Measurements from ENCODE around the gene PGBD5. TPM values are rescaled to one million over a fixed set of nuclear protein-coding genes. Genes with fewer than 3 reads are reported as not detected.
A peak's percentile ranks its signal among the peaks of the same experiment; 100 is the strongest.
"Not testable (repeated sequence)": the region's sequence is repeated elsewhere in the genome, so short reads cannot be mapped to it uniquely, and the experiment has no call there.

The PGBD5 gene
- polyA plus RNA-seq, 1 of the 3 experiments (the other 2 are of a cell fraction): 0.15 TPM

GRCh38 chr1:230421481-230421880, 4.7 kb downstream of the PGBD5 start:
- Histone ChIP-seq H3K9me3 (no peaks in the 10 kb centered on the region), H3K9ac (no peak overlapping the region), H3K4me3 (ENCODE audit: low read depth in 2 of 2, low read length in 1 of 2) (no peak overlapping the region), H3K4me1 (ENCODE audit: control insufficient read depth in 1 of 2, insufficient read depth in 2 of 2, low read depth in 1 of 2, low read length in 1 of 2) (peaks cover 0 to 37% of the 10 kb centered on the region in 2 experiments; a peak in 2 of 4 replicates), H3K79me2 (ENCODE audit: insufficient read depth) (no peaks in the 10 kb centered on the region), H2AFZ (ENCODE audit: low read depth) (no peak overlapping the region), H4K20me1 (ENCODE audit: insufficient read depth) (no peaks in the 10 kb centered on the region), H3K4me2 (no peak overlapping the region), H3K9me2 (no peaks in the 10 kb centered on the region), H3K36me3 (replicated peaks in 1 of 2; ENCODE audit: control insufficient read depth in 1 of 2, insufficient read depth in 2 of 2, low read length in 1 of 2) (no peaks in the 10 kb centered on the region), H3F3A (replicated peaks; ENCODE audit: insufficient read depth) (no peaks in the 10 kb centered on the region), H3K27me3 (ENCODE audit: insufficient read depth) (peaks cover 33% of the 10 kb centered on the region), H3K27ac (ENCODE audit: low read depth in 2 of 2, low read length in 1 of 2) (no peak overlapping the region)
- ChIA-PET CTCF (interaction anchor here (0.6 kb wide), 1 partner anchor 45 kb away, joined by 3 read pairs; no protein-coding TSS in a partner anchor), POLR2A (no interaction called here)
- WGBS (ENCODE audit: low lambda C conversion rate): 15% methylated on average over 1 of the region's 1 CpG
- no peak for TF ChIP-seq CTCF (IDR thresholded peaks at IDR 0.05)
- DNase-seq: no peak

- not testable (repeated sequence) for DNase-seq; H3K36me3 ChIP-seq (replicated peaks in 1 of 2; ENCODE audit: control insufficient read depth in 1 of 2, insufficient read depth in 2 of 2, low read length in 1 of 2)
Observed at GRCh38 chr1:230420372-230420771, 5.8 kb downstream of the PGBD5 start.

GRCh38 chr1:230416430-230416829, 9.7 kb downstream of the PGBD5 start:
- H3K4me3 ChIP-seq (ENCODE audit: low read depth in 2 of 2, low read length in 1 of 2): no peak overlapping the region
- H3K4me2 ChIP-seq: no peak overlapping the region
- no peaks in the 10 kb centered on the region for H3K9me3 ChIP-seq
- no peaks in the 10 kb centered on the region for H4K20me1 ChIP-seq (ENCODE audit: insufficient read depth)
- no peaks in the 10 kb centered on the region for H3K79me2 ChIP-seq (ENCODE audit: insufficient read depth)
- peaks cover 0 to 32% of the 10 kb centered on the region in 2 experiments; a peak in 2 of 4 replicates for H3K4me1 ChIP-seq (ENCODE audit: control insufficient read depth in 1 of 2, insufficient read depth in 2 of 2, low read depth in 1 of 2, low read length in 1 of 2)
- CTCF ChIA-PET: interaction anchor here (1.5 to 1.6 kb wide), 2 partner anchors 8 to 28 kb away, joined by 3 to 5 read pairs; no protein-coding TSS in a partner anchor
- TF ChIP-seq TCF12 (IDR thresholded peaks at IDR 0.05) (no peak), PBX3 (IDR thresholded peaks at IDR 0.05) (no peak), USF1 (IDR thresholded peaks at IDR 0.05; ENCODE audit: borderline replicate concordance, low read depth) (no peak), REST (IDR thresholded peaks at IDR 0.05; ENCODE audit: low read depth, low read length) (no peak), CHD2 (IDR thresholded peaks at IDR 0.05; ENCODE audit: low read length, partially characterized antibody) (no peak), POLR2AphosphoS5 (IDR thresholded peaks at IDR 0.05; ENCODE audit: low read depth, low read length) (no peak), MAX (IDR thresholded peaks at IDR 0.05; ENCODE audit: low read depth) (no peak)
- H3K27me3 ChIP-seq (ENCODE audit: insufficient read depth): no peaks in the 10 kb centered on the region
- no peak for DNase-seq
- no peaks in the 10 kb centered on the region for H3K36me3 ChIP-seq (replicated peaks in 1 of 2; ENCODE audit: control insufficient read depth in 1 of 2, insufficient read depth in 2 of 2, low read length in 1 of 2)
- H2AFZ ChIP-seq (ENCODE audit: low read depth): no peak overlapping the region
- WGBS (ENCODE audit: low lambda C conversion rate): 44% methylated on average over 7 of the region's 7 CpGs
- no peaks in the 10 kb centered on the region for H3F3A ChIP-seq (replicated peaks; ENCODE audit: insufficient read depth)
- POLR2A ChIA-PET: interaction anchor here (0.6 kb wide), 1 partner anchor 63 kb away, joined by 3 read pairs; no protein-coding TSS in a partner anchor
- no peaks in the 10 kb centered on the region for H3K9me2 ChIP-seq
- H3K9ac ChIP-seq: no peak overlapping the region
- peak overlapping the region in 1 of 2 experiments; percentile 91; a peak in 1 of 4 replicates for H3K27ac ChIP-seq (ENCODE audit: low read depth in 2 of 2, low read length in 1 of 2)

More at GRCh38 chr1:230420372-230420771, 5.8 kb downstream of the PGBD5 start:
- H3K4me2 ChIP-seq; H3K9me2 ChIP-seq; H3K9me3 ChIP-seq; H3F3A ChIP-seq (replicated peaks; ENCODE audit: insufficient read depth); CTCF ChIA-PET; H3K27ac ChIP-seq (ENCODE audit: low read depth in 2 of 2, low read length in 1 of 2); H3K79me2 ChIP-seq (ENCODE audit: insufficient read depth); H3K4me3 ChIP-seq (ENCODE audit: low read depth in 2 of 2, low read length in 1 of 2); H4K20me1 ChIP-seq (ENCODE audit: insufficient read depth); H3K9ac ChIP-seq; H2AFZ ChIP-seq (ENCODE audit: low read depth); POLR2A ChIA-PET: not testable (repeated sequence)
- Histone ChIP-seq H3K27me3 (ENCODE audit: insufficient read depth) (peaks cover 32% of the 10 kb centered on the region), H3K4me1 (ENCODE audit: control insufficient read depth in 1 of 2, insufficient read depth in 2 of 2, low read depth in 1 of 2, low read length in 1 of 2) (peaks cover 0 to 47% of the 10 kb centered on the region in 2 experiments; a peak in 2 of 4 replicates)
- 9% methylated on average over 2 of the region's 2 CpGs for WGBS (ENCODE audit: low lambda C conversion rate)

Measured in SK-N-SH (cell line).